ENCODE results near the gene DNAJC4.

DNA sequence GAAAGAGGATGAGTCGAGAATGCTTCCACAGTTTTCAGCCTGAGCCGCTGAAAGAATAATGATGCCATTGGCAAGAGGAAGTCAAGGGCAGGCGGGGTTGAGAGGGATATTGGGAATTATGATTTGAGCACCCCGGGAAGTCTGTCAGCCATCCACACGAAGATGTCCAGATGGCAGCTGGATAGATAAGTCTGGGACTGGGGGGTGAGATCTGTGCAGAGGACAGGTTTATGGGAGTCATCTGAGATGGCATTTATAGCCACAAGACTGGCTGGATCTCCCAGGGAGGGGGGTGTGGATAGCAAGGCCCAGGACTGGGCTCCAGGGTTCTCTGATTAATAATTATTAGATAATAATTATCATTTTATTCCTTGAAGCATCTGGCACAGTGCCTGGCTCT is 49.5 kb upstream of the DNAJC4 start:
- TF ChIP-seq, protein P1, sequence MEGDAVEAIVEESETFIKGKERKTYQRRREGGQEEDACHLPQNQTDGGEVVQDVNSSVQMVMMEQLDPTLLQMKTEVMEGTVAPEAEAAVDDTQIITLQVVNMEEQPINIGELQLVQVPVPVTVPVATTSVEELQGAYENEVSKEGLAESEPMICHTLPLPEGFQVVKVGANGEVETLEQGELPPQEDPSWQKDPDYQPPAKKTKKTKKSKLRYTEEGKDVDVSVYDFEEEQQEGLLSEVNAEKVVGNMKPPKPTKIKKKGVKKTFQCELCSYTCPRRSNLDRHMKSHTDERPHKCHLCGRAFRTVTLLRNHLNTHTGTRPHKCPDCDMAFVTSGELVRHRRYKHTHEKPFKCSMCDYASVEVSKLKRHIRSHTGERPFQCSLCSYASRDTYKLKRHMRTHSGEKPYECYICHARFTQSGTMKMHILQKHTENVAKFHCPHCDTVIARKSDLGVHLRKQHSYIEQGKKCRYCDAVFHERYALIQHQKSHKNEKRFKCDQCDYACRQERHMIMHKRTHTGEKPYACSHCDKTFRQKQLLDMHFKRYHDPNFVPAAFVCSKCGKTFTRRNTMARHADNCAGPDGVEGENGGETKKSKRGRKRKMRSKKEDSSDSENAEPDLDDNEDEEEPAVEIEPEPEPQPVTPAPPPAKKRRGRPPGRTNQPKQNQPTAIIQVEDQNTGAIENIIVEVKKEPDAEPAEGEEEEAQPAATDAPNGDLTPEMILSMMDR (conservative IDR thresholded peaks at IDR 0.05) = no peak
- no peak for TF ChIP-seq ZFX (IDR thresholded peaks at IDR 0.05)
